Measurements from ENCODE around the gene FHIP2A.

DNA sequence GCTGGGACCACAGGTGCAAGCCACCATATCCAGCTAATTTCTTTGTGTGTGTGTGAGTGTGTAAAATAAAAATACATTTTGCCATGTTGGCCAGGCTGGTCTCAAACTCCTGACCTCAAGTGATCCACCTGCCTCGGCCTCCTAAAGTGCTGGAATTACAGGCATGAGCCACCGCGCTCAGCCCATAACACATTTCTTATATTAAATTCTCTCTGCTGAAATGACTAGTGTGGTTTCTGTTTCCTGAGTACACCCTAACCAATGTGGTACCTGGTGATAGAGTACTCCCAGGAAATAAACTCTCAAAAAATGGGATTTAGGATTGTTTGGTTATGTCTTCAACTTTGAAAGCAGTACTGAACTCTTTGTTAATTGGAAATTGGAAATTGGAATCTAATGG lies 19.4 kb upstream of the FHIP2A start:
- TF ChIP-seq, protein P1, sequence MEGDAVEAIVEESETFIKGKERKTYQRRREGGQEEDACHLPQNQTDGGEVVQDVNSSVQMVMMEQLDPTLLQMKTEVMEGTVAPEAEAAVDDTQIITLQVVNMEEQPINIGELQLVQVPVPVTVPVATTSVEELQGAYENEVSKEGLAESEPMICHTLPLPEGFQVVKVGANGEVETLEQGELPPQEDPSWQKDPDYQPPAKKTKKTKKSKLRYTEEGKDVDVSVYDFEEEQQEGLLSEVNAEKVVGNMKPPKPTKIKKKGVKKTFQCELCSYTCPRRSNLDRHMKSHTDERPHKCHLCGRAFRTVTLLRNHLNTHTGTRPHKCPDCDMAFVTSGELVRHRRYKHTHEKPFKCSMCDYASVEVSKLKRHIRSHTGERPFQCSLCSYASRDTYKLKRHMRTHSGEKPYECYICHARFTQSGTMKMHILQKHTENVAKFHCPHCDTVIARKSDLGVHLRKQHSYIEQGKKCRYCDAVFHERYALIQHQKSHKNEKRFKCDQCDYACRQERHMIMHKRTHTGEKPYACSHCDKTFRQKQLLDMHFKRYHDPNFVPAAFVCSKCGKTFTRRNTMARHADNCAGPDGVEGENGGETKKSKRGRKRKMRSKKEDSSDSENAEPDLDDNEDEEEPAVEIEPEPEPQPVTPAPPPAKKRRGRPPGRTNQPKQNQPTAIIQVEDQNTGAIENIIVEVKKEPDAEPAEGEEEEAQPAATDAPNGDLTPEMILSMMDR (IDR thresholded peaks at IDR 0.05 in 8 of 11, conservative IDR thresholded peaks at IDR 0.05 in 3 of 11): no peak
- TF ChIP-seq POLR2AphosphoS5 (IDR thresholded peaks at IDR 0.05): no peak

Data from spleen (tissue), 7 donors.